Testis (tissue), 2 donors: ENCODE measurements around the gene NAP1L1.

ENCODE experiments used
- POLR2A ChIP-seq: fragments of 450-650 bp; IDR thresholded peaks from one replicate; pipeline ENCODE4 v1.6.1; 2017; ENCODE audit warnings: antibody characterized with exemption, mild to moderate bottlenecking, moderate library complexity
- TF ChIP-seq, protein P1 (sequence below), 3 experiments: fragments of 450-650 bp in 2 of 3; fragments of 200-600 bp in 1 of 3; sonication (generic) in 1 of 3; IDR thresholded peaks; one replicate each; pipeline ENCODE4 v1.5.1; 2016 to 2019; ENCODE audit warnings: antibody characterized with exemption in 3 of 3, mild to moderate bottlenecking in 2 of 3, moderate library complexity in 1 of 3

DNA sequence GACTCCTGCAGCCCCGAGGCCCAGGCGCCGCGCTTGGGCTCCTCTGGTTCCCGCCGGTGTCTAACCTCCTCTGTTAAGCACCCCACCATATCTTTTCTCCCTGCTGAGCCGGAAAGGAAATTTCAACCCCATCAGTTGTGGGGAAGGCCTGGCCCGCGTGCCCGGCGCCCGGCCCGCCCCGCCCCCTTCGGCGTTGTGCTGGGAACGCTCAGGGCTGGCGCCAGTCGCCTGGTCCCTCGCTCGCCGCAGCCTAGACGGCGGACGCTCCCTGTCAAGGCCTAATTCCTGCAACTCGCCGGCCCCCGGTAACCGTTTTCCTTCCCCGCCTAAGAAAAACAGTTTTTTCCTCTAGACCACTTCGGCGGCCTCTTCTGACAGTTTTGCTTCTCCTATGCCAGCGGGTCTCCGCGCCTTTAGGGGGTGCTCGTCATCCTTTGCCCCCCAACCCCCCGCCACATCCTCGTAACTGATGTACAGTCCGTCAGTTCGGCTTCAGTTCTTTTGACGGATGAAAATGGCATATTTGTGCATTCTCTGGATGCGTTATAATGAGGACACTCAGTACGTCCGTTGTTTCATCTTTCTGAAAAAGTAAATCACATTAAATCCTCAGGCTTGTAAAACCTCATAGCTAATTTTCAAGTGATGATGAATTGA is 506 bp upstream of the NAP1L1 start:
- TF ChIP-seq, protein P1, sequence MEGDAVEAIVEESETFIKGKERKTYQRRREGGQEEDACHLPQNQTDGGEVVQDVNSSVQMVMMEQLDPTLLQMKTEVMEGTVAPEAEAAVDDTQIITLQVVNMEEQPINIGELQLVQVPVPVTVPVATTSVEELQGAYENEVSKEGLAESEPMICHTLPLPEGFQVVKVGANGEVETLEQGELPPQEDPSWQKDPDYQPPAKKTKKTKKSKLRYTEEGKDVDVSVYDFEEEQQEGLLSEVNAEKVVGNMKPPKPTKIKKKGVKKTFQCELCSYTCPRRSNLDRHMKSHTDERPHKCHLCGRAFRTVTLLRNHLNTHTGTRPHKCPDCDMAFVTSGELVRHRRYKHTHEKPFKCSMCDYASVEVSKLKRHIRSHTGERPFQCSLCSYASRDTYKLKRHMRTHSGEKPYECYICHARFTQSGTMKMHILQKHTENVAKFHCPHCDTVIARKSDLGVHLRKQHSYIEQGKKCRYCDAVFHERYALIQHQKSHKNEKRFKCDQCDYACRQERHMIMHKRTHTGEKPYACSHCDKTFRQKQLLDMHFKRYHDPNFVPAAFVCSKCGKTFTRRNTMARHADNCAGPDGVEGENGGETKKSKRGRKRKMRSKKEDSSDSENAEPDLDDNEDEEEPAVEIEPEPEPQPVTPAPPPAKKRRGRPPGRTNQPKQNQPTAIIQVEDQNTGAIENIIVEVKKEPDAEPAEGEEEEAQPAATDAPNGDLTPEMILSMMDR (IDR thresholded peaks at IDR 0.05): no peak
- TF ChIP-seq POLR2A: no peak
